GM18858 (cell line): Measurements from ENCODE around the gene TRIM25.

Experiments used
- ATAC-seq: cut with Tn5 transposase; IDR thresholded peaks from one replicate; pipeline ENCODE4 v1.9.1; 2021; ENCODE audit not compliant: unreplicated experiment

The TRIM25 gene

DNA sequence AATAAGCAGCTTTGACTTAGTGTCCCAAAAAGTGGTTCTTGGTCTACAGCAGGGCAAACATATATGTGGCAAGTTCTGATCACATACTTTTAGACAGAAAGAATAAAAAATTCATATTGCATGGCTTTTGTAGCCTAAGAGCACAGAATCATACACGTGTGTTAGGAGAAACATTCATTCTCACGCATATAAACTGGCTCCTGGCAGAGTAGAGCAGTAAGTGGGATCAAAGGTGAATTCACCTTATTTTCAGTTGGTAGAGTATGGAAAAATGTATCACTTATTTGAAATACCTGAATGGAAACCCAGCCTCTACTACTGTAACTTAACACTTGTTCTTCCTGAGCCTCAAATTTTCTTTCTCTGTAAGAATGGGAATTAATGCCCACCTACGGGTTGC, 45.1 kb downstream of the TRIM25 start:
- ATAC-seq = no peak

DNA sequence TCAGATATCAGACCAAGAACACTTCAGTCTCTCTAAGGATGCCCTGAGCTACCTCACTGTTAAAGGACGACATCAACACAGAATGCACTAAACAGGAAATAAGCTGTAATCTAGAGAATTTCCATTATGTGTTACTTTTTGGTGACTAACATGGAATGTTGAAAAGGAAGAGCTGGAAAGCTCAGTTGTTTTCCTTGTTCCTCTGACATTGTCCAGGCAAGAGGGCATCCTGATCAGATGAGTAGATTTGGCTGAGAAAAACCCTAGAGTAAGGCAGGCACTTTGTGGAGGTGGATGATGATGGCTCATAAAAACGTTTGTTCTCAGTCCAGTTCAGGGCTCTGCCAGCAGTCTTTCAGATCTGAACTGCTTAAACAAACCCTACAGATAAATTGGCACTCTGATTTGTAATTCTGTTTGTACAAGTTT, 45.9 kb downstream of the TRIM25 start:
- ATAC-seq = no peak

DNA sequence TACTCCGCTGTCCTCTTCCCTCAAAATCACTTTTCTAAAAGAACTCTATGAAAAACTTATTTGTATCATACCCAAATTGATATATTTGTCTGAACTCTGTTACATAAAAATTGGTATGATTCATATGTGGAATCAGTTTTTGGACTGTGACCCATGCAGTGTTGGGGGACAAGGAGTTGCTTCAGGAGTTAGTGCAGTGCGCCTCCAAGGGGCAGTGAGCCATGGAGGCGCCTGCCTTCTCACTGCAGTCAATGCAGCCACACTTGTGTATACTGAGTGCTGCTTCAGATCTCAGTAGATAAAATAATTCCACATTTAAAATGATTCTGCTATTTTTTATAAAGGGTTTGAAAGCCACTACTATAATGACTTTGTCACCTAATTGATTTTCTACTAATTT, 47.4 kb downstream of the TRIM25 start:
- no peak for ATAC-seq

DNA sequence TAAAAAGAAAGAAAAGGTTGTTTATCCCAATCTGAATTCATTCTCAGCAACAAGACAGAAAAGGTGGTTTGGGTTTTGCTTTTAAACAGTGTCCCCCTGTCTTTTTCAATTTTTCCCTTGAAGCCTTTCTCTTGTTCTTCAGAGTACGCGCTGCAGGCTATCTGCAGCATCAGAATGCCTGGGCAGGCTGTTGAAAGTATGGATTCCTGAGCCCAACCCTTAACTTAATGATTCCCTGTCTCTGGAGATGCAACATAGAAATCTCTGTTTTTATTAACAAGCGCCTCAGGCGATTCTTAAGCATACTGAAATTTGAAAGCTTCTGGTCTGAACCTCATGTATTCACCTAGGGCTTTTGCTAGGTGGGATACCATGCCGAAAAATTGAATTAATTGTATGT, 47.8 kb downstream of the TRIM25 start:
- no peak for ATAC-seq

DNA sequence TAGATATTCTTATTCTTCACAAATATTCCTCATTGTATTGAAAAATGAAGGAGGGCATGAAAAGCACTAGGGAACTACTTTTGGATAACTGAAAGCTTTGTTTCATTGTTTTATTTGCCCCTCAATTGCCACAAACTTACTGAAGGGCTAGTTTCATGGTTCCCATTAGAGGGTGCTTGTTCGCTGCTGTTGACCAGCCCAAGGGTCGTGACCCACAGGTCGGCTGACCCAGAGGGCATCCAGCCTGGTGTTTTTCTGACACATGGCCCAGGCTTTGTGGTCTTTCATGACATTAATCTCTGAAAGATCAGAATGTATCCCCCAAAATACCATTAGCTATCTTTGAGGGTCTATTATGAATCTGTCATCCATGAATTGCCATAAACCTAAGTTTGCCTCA, 49.9 kb downstream of the TRIM25 start:
- no peak for ATAC-seq

DNA sequence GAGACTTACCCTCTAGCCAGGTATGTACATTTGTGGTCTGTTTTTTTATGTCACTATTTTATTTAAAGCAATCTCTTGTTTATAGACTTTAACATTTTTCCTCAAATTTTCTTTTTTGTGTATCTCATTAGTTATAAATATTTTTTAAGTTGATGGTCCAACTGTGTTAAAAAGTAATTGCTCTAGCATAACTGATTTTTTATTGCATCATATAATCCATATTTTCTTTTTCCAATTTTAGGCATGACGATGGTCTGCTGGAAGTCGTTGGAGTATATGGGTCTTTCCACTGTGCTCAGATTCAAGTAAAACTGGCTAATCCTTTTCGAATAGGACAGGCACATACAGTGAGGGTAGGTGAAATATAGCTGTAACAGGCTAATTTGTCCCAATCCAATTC, 52.0 kb downstream of the TRIM25 start:
- no peak for ATAC-seq

DNA sequence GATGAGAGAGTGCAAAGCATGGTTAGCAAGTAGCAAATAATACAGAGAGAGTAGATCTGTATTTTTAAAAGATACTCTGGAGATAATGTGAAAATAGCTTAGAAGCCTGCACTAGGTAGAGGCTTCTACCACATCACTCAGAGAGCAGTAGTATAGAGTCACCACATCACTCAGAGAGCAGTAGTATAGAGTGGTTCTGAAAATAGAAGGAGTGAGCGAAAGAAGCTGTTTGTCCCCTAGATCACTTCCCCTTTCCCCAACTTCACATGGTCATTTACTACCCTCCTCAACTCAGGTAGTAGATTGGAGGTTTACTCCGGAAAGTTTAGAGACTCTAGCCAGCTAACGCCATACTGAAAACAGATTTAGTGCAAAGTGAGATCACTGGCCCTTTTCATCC, 62.8 kb downstream of the TRIM25 start:
- no peak for ATAC-seq

DNA sequence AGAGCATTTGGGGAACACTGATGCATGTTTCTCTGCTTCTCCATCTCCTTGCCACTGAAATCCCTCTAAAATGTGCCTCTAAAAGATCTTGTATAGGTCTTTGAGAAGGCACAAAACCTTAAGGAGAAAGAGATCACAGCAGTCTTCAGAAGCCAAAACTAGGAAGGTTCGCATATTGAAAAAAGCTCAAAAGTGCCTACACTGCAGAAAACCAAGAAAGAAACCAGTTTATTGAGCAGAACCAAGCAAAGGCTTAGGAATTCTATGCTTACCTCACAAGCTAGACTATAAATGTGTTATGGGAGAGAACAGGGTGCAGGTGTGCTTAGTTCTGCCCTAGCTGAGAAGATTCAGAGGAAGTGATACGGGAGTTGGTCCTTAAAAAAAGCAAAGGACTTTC, 63.3 kb downstream of the TRIM25 start:
- ATAC-seq = no peak

DNA sequence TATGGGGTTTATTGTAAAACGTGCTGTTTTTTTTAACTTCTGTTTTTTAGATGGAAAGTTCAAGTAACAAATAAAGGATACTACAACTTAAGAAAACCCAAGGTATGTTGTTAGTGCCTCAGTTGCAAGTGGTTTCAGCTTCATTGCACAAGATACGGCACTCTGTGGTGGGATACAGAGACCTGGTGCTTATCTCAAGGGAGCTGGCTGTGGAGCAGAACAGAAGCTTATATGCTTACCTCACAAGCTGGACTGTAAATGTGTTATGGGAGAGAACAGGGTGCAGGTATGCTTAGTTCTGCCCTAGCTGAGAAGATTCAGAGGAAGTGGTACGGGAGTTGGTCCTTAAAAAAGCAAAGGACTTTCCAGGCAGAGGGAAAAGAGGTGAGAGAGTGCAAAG, 64.7 kb downstream of the TRIM25 start:
- no peak for ATAC-seq

DNA sequence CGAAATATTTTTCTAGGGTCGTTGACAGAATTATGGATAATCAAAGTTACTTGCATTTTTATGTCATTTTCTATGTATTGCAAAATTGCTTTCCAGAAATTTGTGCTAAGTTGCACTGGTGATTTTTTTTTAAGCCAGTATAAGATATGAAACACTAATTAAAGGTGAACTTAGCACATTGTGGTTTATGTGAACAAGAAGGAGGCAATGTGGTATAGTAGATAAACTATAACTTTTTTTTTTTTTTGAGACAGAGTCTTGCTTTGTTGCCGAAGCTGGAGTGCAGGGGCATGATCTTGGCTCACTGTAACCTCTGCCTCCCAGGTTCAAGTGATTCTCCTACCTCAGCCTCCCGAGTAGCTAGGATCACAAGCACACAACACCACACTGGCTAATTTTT, 66.7 kb downstream of the TRIM25 start:
- no peak for ATAC-seq

DNA sequence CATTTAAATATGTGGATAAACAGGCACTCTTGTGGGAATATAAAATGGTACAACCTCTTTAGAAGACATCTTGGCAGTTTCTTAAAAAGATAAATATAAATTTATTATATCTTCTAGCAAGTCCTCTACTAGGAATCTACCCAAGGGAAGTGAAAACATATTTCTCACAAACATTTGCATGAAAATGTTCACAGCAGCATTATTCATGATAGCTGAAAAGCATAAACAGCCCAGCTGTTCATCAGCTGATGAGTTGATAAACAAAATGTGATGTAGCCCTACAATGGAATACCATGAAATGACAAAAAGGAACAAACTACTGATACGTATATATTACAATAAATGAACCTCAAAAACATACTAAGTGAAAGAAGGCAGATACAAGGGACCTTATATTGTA, 67.9 kb downstream of the TRIM25 start:
- peak; percentile 46 for ATAC-seq

DNA sequence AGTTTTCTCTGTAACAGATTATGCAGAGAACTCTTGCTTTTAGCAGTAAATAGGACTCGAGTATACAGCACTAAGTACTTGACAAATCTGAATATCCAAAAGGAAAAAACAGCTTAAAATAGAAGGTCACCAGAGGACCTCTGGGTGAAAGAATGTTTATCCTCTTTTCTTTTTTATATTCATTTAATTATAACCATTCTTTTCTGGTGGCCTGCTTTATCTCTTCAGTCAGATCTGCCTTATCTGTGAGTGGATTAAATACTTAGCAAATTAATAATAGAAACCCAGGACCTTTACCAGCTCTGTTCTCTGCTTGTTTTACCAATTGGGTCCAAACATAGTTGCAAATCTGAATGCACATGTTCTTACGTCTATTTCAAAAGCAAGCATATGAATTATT, 71.3 kb downstream of the TRIM25 start:
- no peak for ATAC-seq

DNA sequence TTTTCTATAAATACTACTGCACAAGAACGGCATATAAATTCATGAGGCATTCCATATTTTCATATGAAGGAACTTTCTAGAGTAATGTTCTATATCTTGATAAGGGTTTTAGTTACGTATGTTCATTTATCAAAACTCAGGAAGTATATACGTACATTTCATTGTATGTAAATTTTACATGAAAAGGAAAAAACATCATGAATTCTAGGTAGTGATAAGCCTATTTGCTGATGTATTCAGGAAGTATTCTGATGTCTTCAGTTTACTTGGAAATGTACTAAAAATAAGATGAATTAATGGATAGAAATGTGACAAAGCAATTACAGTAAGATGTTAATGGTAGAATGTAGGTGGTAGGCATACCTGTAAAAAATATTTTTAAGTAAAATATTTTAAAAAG, 75.2 kb downstream of the TRIM25 start:
- ATAC-seq = no peak
